Loucy (cell line): ENCODE results near the gene CDK5R2.

ENCODE experiments used
- H2AFZ ChIP-seq: fragments of 200-600 bp; sonication (generic); 2 replicates; pipeline ENCODE4 v1.6.0; 2016; ENCODE audit warnings: antibody characterized with exemption, mild to moderate bottlenecking, low read length, moderate library complexity
- H3F3A ChIP-seq: fragments of 200-600 bp; 2 replicates; pipeline ENCODE4 v1.6.0; 2016; ENCODE audit warnings: antibody characterized with exemption, low read depth, mild to moderate bottlenecking
- H3K27me3 ChIP-seq: fragments of 200-600 bp; sonication (generic); 2 replicates; pipeline ENCODE4 v1.6.1; 2014; ENCODE audit warnings: low read length, mild to moderate bottlenecking; ENCODE audit not compliant: insufficient read depth, poor library complexity, severe bottlenecking
- H3K36me3 ChIP-seq: fragments of 200-600 bp; sonication (generic); 2 replicates; pipeline ENCODE4 v1.6.1; 2016; ENCODE audit warnings: low read length; ENCODE audit not compliant: insufficient read depth
- H3K4me1 ChIP-seq: fragments of 200-600 bp; sonication (generic); 2 replicates; pipeline ENCODE4 v1.5.1; 2014; ENCODE audit warnings: low read length, mild to moderate bottlenecking; ENCODE audit not compliant: insufficient read depth, poor library complexity, severe bottlenecking
- H3K4me2 ChIP-seq: fragments of 200-600 bp; sonication (generic); 2 replicates; pipeline ENCODE4 v1.6.0; 2014; ENCODE audit warnings: antibody characterized with exemption, low read length, low read depth, mild to moderate bottlenecking; ENCODE audit not compliant: poor library complexity, severe bottlenecking
- H3K4me3 ChIP-seq: fragments of 200-600 bp; sonication (generic); 2 replicates; pipeline ENCODE4 v1.5.1; 2014; ENCODE audit warnings: low read length, mild to moderate bottlenecking, mixed read lengths; ENCODE audit not compliant: poor library complexity, severe bottlenecking
- H3K79me2 ChIP-seq: fragments of 200-600 bp; sonication (generic); 2 replicates; pipeline ENCODE4 v1.6.1; 2014; ENCODE audit warnings: low read length; ENCODE audit not compliant: insufficient read depth
- H3K9ac ChIP-seq: fragments of 200-600 bp; sonication (generic); 2 replicates; pipeline ENCODE4 v1.6.0; 2014; ENCODE audit warnings: mild to moderate bottlenecking, low read depth, low read length, moderate library complexity; ENCODE audit not compliant: poor library complexity, severe bottlenecking
- H3K9me2 ChIP-seq: fragments of 200-600 bp; sonication (generic); replicated peaks from 2 replicates; pipeline ENCODE4 v1.6.1; 2016; ENCODE audit warnings: low read depth, low read length, mixed read lengths
- H3K9me3 ChIP-seq: fragments of 200-600 bp; sonication (generic); 2 replicates; pipeline ENCODE4 v1.6.1; 2014; ENCODE audit warnings: mild to moderate bottlenecking, antibody characterized with exemption, low read length, low read depth; ENCODE audit not compliant: insufficient read depth
- H4K20me1 ChIP-seq: fragments of 200-600 bp; sonication (generic); 2 replicates; pipeline ENCODE4 v1.6.0; 2014; ENCODE audit warnings: antibody characterized with exemption, low read length, mild to moderate bottlenecking; ENCODE audit not compliant: insufficient read depth, poor library complexity, severe bottlenecking
- EZH2phosphoT487 ChIP-seq: fragments of 200-600 bp; IDR thresholded peaks from 2 replicates; pipeline ENCODE4 v1.6.1; 2018; ENCODE audit warnings: antibody characterized with exemption, mild to moderate bottlenecking, moderate library complexity, borderline replicate concordance
- TF ChIP-seq, protein P1 (sequence below): fragments of 200-600 bp; sonication (generic); conservative IDR thresholded peaks from 2 replicates; pipeline ENCODE4 v1.5.1; 2014; ENCODE audit warnings: mild to moderate bottlenecking, antibody characterized with exemption, low read length

Gene CDK5R2

DNA sequence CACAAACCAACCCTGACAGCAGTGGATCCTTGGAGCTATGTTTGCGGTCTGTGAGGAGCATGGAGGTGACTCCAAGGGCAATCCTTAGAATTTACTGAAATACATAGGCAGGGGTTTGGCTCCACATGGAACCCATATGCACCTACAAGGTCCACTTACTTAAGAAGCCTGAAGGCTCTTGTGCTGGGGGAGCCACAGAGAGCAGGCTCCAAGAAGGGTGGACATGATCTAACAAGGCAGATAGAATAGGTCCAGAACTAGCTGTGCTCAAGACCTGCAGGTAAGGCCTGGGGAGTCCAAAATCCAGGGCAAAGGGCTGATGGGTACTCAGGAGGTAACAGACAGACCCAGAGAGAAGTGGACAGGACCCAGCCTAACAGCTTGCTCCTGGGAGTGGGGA lies 1.2 kb upstream of the CDK5R2 start:
- TF ChIP-seq, protein P1, sequence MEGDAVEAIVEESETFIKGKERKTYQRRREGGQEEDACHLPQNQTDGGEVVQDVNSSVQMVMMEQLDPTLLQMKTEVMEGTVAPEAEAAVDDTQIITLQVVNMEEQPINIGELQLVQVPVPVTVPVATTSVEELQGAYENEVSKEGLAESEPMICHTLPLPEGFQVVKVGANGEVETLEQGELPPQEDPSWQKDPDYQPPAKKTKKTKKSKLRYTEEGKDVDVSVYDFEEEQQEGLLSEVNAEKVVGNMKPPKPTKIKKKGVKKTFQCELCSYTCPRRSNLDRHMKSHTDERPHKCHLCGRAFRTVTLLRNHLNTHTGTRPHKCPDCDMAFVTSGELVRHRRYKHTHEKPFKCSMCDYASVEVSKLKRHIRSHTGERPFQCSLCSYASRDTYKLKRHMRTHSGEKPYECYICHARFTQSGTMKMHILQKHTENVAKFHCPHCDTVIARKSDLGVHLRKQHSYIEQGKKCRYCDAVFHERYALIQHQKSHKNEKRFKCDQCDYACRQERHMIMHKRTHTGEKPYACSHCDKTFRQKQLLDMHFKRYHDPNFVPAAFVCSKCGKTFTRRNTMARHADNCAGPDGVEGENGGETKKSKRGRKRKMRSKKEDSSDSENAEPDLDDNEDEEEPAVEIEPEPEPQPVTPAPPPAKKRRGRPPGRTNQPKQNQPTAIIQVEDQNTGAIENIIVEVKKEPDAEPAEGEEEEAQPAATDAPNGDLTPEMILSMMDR = no peak
- no peak for TF ChIP-seq EZH2phosphoT487
- Histone ChIP-seq H3K4me3 (peak overlapping the region; percentile 81), H3K9me3 (no peaks in the 10 kb centered on the region), H3K9me2 (no peaks in the 10 kb centered on the region), H3K9ac (peak overlapping the region; percentile 75), H3F3A (no peaks in the 10 kb centered on the region), H3K27me3 (no peaks in the 10 kb centered on the region), H3K36me3 (no peaks in the 10 kb centered on the region), H3K4me2 (peak overlapping the region; percentile 87), H3K4me1 (peaks cover 18% of the 10 kb centered on the region), H4K20me1 (peaks cover 4% of the 10 kb centered on the region), H2AFZ (no peak overlapping the region), H3K79me2 (peaks cover 5% of the 10 kb centered on the region; the same call in 1 of the 2 replicates)

DNA sequence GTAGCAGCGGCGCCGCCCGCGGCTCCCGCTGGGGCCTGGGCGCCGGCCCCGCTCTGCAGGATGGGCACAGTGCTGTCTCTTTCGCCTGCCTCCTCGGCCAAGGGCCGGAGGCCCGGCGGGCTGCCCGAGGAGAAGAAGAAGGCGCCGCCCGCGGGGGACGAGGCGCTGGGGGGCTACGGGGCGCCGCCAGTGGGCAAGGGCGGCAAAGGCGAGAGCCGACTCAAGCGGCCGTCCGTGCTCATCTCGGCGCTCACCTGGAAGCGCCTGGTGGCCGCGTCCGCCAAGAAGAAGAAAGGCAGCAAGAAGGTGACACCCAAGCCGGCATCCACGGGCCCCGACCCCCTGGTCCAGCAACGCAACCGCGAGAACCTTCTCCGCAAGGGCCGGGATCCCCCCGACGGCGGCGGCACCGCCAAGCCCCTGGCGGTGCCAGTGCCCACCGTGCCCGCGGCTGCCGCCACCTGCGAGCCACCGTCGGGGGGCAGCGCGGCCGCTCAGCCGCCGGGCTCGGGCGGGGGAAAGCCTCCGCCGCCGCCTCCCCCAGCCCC lies 369 bp downstream of the CDK5R2 start:
- H2AFZ ChIP-seq = peak overlapping the region; percentile 76; the same call in 1 of the 2 replicates
- H3K4me3 ChIP-seq = peak overlapping the region; percentile 81
- peak overlapping the region; percentile 87 for H3K4me2 ChIP-seq
- peaks cover 22% of the 10 kb centered on the region for H3K4me1 ChIP-seq
- peaks cover 4% of the 10 kb centered on the region for H4K20me1 ChIP-seq
- no peaks in the 10 kb centered on the region for H3K27me3 ChIP-seq
- H3K9me2 ChIP-seq = no peaks in the 10 kb centered on the region
- H3K79me2 ChIP-seq = peaks cover 5% of the 10 kb centered on the region; the same call in 1 of the 2 replicates
- no peaks in the 10 kb centered on the region for H3K9me3 ChIP-seq
- TF ChIP-seq, protein P1 = no peak
- TF ChIP-seq EZH2phosphoT487 = no peak
- no peaks in the 10 kb centered on the region for H3F3A ChIP-seq
- H3K36me3 ChIP-seq = no peaks in the 10 kb centered on the region
- no peak overlapping the region for H3K9ac ChIP-seq

DNA sequence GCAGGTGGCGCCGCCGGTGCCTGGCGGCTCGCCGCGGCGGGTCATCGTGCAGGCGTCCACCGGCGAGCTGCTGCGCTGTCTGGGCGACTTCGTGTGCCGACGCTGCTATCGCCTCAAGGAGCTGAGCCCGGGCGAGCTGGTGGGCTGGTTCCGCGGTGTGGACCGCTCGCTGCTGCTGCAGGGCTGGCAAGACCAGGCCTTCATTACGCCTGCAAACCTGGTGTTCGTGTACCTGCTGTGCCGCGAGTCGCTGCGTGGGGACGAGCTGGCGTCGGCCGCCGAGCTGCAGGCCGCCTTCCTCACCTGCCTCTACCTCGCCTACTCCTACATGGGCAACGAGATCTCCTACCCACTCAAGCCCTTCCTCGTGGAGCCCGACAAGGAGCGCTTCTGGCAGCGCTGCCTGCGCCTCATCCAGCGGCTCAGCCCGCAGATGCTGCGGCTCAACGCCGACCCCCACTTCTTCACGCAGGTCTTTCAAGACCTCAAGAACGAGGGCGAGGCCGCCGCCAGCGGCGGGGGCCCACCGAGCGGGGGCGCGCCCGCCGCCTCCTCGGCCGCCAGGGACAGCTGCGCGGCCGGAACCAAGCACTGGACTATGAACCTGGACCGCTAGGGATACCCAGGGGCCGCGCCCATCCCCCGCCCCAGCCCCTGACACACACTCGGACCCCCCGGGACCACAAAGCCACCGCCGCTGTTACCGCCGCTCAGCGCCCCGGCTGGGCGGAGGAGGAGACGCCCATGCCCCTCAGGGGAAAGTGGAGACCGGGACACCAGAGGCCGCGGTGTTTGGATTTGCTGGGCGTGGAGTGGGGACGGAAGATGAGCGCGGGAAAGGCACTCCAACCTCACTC lies 1.1 kb downstream of the CDK5R2 start:
- no peaks in the 10 kb centered on the region for H3F3A ChIP-seq
- H3K36me3 ChIP-seq = no peaks in the 10 kb centered on the region
- H3K4me3 ChIP-seq = no peak overlapping the region
- H3K27me3 ChIP-seq = no peaks in the 10 kb centered on the region
- no peak for TF ChIP-seq EZH2phosphoT487
- TF ChIP-seq, protein P1 = no peak
- H3K4me1 ChIP-seq = peaks cover 22% of the 10 kb centered on the region
- H3K4me2 ChIP-seq = no peak overlapping the region
- H2AFZ ChIP-seq = no peak overlapping the region
- no peak overlapping the region for H3K9ac ChIP-seq
- no peaks in the 10 kb centered on the region for H3K9me2 ChIP-seq
- H3K9me3 ChIP-seq = no peaks in the 10 kb centered on the region
- H4K20me1 ChIP-seq = peaks cover 4% of the 10 kb centered on the region
- H3K79me2 ChIP-seq = peaks cover 5% of the 10 kb centered on the region; the same call in 1 of the 2 replicates
